Subcutaneous adipose tissue (tissue), 4 donors: Measurements from ENCODE around the gene BRMS1. TPM values are rescaled to one million over a fixed set of nuclear protein-coding genes. Genes with fewer than 3 reads are reported as not detected.

ENCODE experiments used
- CTCF ChIP-seq: fragments of 450-650 bp; IDR thresholded peaks from one replicate; pipeline ENCODE4 v1.5.1; 2016; ENCODE audit warnings: low read depth, mild to moderate bottlenecking, control low read depth, antibody characterized with exemption, moderate library complexity
- total RNA-seq, 4 donors: library from RNA; depleted of rRNA; stranded (reverse); fragments of >200 nt; gene quantifications; one replicate each; pipeline ENCODE4 v1.1.0, GENCODE V29; 2016

BRMS1 gene
- total RNA-seq, 4 donors from 2014 or later, result 20.5 to 47.1 (median 34.7) TPM

DNA sequence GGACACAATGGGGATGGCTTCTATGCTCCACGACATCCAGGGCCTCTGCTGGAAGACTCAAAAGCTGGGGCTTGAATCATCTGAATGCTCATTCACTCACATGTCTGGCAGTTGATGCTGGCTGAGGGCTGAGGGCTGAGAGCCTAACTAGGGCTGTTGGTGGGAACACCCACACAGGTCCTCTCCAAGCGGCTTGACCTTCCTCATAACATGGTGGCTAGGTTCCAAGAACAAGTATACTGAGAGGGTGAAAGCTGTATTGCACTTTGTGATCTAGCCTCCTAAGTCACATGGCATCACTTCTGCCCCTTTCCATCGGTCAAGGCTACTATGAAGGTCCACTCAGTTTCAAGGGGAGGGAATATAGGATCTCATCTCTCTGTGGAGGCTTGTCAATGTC lies 45.7 kb downstream of the BRMS1 start:
- TF ChIP-seq CTCF, result no peak

- TF ChIP-seq CTCF, result no peak
Observed at GRCh38 chr11:66297610-66298009, 47.3 kb downstream of the BRMS1 start.

- TF ChIP-seq CTCF, result no peak
Observed at GRCh38 chr11:66294626-66295620, 50.0 kb downstream of the BRMS1 start.

- TF ChIP-seq CTCF, result no peak
Observed at GRCh38 chr11:66293777-66294625, 50.9 kb downstream of the BRMS1 start.

- TF ChIP-seq CTCF, result no peak
Observed at GRCh38 chr11:66293352-66293751, 51.6 kb downstream of the BRMS1 start.

DNA sequence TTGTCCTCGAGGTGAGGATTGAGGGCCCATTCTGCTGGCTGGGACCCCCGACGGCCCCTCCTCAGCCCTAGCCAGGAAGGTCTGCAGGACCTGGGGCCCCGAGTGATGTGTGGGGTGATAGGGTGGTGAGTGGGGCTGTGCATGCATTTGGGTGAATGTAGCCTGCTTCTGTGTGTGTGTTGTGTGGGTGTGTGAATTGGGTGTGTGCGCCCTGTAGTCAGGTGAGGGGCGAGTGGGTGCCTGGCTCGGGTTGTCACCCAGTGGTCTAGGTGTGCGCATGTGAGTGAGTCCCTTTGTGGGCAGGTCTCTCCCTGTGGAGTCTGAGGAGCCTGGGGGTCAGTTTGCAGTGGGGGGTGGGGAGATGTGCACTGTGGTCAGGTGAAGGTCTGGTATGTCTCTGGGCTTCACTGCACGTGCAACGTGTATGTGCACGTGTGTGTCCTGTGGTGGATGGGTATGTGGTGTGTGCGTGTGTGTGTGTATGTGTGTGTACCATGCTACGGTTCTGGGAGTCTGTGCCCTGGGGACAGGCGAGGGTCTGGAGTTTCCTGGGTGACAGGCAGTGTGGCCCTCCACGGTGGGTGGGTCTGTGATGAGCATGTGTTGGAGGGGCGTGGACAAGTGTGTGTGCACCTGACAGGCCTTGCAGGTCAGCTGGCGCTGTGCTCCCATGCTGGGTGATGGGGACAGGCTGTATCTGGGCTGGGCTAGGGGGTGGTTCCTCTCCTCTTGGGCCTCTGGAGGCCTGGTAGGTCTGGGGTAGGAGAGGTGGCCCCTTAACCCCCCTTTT lies 52.2 kb downstream of the BRMS1 start:
- no peak for TF ChIP-seq CTCF
